Measurements from ENCODE around the gene GUSB. TPM values are rescaled to one million over a fixed set of nuclear protein-coding genes. Genes with fewer than 3 reads are reported as not detected.
"Not testable (repeated sequence)": the region's sequence is repeated elsewhere in the genome, so short reads cannot be mapped to it uniquely, and the experiment has no call there.

The GUSB gene
- total and polyA plus RNA-seq, 4 donors, result 45.2 to 94.7 (median 53.0) TPM

DNA sequence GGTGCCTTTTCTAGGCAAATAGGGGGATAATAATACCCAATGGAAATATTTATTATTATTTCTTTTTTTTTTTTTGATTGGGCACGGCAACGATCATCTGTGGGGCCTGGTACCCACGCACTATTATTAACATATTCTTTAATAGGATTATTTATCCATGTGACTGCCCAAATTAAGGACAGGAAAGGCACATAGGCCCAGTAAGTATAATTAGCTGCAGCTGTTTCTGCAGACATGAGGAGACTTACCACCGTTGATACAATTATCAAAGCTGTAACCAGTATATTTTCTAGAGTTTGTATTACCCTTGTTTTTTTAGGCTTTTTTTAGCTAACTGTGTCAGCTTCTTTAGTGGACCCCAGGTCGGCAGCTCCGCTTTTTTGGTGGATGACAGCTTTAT is 25.2 kb upstream of the GUSB start (continued):
- TF ChIP-seq, protein P1, sequence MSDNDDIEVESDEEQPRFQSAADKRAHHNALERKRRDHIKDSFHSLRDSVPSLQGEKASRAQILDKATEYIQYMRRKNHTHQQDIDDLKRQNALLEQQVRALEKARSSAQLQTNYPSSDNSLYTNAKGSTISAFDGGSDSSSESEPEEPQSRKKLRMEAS (IDR thresholded peaks at IDR 0.05), result no peak

DNA sequence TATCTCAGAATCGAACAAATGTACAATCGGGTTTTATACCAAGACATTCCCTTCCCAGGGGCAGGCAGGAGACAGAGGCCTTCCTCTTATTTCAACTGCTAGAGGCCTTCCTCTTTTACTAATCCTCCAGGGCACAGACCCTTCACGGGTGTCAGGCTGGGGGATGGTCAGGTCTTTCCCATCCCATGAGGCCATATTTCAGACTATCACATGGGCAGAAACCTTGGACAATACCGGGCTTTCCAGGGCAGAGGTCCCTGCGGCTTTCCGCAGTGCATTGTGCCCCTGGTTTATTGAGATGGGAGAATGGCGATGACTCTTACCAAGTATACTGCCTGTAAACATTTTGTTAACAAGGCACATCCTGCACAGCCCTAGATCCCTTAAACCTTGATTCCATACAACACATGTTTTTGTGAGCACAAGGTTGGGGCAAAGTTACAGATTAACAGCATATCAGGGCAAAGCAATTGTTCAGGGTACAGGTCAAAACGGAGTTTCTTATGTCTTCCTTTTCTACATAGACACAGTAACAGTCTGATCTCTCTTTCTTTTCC is 23.2 kb upstream of the GUSB start:
- not testable (repeated sequence) for H3K9me3 ChIP-seq (ENCODE audit: control insufficient read depth in 4 of 4, low read length in 3 of 4); DNase-seq (ENCODE audit: low spot score); H3K9ac ChIP-seq (ENCODE audit: low read depth in 1 of 2, low read length in 2 of 2); H3K27me3 ChIP-seq (ENCODE audit: control insufficient read depth in 4 of 4, insufficient read depth in 4 of 4, low read length in 3 of 4); H3K36me3 ChIP-seq (ENCODE audit: control insufficient read depth in 4 of 4, insufficient read depth in 3 of 4, low read depth in 1 of 4, low read length in 3 of 4); H3K4me3 ChIP-seq (ENCODE audit: low read depth in 1 of 3, low read length in 3 of 3); H3K27ac ChIP-seq (ENCODE audit: low read depth in 1 of 2, low read length in 2 of 2)
- TF ChIP-seq, protein P1 (IDR thresholded peaks at IDR 0.05), result peak; percentile 29
- TF ChIP-seq HNF4A (conservative IDR thresholded peaks at IDR 0.05) (peak; percentile 41 to 52), SP1 (IDR thresholded peaks at IDR 0.05) (peak; percentile 71)
- peaks cover 0 to 16% (median 8%) of the 10 kb centered on the region in 4 donors for H3K4me1 ChIP-seq (ENCODE audit: control insufficient read depth in 4 of 4, insufficient read depth in 4 of 4, low read length in 3 of 4)
- WGBS, result 63% methylated on average over 8 of the region's 8 CpGs

DNA sequence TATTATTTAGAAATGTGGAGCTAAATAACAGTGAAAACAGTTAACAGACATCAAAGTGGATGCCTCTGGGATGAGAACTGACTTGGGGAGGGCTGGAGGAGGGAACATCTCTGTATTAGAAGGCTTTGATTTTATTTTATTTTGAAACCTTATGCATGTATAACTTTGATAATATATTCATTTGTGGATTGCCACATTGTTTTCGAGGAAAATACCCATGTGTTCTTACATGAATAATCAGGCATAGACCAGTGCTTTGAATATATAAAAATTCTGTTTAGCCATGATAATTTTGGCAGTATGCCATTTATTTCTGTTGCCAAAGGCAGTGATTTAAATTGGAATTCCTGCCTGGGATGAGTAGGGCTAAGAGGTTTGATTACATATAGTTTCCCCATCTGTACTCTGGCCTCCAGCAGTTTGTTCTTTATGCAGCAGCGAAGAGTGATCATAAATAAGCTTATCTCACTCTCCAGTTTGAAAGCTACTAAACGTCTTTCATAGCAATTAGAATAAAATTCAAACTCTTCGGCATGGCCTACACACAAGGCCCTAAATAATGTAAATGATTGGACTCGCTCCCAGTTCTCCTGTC is 18.9 kb upstream of the GUSB start:
- H3K4me1 ChIP-seq (ENCODE audit: control insufficient read depth in 4 of 4, insufficient read depth in 4 of 4, low read length in 3 of 4), result peaks cover 0 to 11% (median 6%) of the 10 kb centered on the region in 4 donors
- H3K9me3 ChIP-seq (ENCODE audit: control insufficient read depth in 4 of 4, low read length in 3 of 4); H3K36me3 ChIP-seq (ENCODE audit: control insufficient read depth in 4 of 4, insufficient read depth in 3 of 4, low read depth in 1 of 4, low read length in 3 of 4); H3K4me3 ChIP-seq (ENCODE audit: low read depth in 1 of 3, low read length in 3 of 3); DNase-seq (ENCODE audit: low spot score); H3K9ac ChIP-seq (ENCODE audit: low read depth in 1 of 2, low read length in 2 of 2); H3K27me3 ChIP-seq (ENCODE audit: control insufficient read depth in 4 of 4, insufficient read depth in 4 of 4, low read length in 3 of 4); H3K27ac ChIP-seq (ENCODE audit: low read depth in 1 of 2, low read length in 2 of 2): not testable (repeated sequence)
- WGBS, result 85% methylated on average over 1 of the region's 5 CpGs

DNA sequence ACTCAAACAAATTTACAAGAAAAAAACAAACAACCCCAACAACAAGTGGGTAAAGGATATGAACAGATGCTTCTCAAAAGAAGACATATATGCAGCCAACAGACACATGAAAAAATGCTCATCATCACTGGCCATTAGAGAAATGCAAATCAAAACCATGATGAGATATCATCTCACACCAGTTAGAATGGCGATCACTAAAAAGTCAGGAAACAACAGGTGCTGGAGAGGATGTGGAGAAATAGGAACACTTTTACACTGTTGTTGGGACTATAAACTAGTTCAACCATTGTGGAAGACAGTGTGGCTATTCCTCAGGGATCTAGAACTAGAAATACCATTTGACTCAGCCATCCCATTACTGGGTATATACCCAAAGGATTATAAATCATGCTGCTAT is 13.0 kb upstream of the GUSB start:
- not testable (repeated sequence) for H3K27ac ChIP-seq (ENCODE audit: low read depth in 1 of 2, low read length in 2 of 2); H3K9ac ChIP-seq (ENCODE audit: low read depth in 1 of 2, low read length in 2 of 2); H3K4me3 ChIP-seq (ENCODE audit: low read depth in 1 of 3, low read length in 3 of 3); DNase-seq (ENCODE audit: low spot score); H3K4me1 ChIP-seq (ENCODE audit: control insufficient read depth in 4 of 4, insufficient read depth in 4 of 4, low read length in 3 of 4); H3K36me3 ChIP-seq (ENCODE audit: control insufficient read depth in 4 of 4, insufficient read depth in 3 of 4, low read depth in 1 of 4, low read length in 3 of 4); H3K9me3 ChIP-seq (ENCODE audit: control insufficient read depth in 4 of 4, low read length in 3 of 4); H3K27me3 ChIP-seq (ENCODE audit: control insufficient read depth in 4 of 4, insufficient read depth in 4 of 4, low read length in 3 of 4)
- 89% methylated on average over 1 of the region's 1 CpG for WGBS

DNA sequence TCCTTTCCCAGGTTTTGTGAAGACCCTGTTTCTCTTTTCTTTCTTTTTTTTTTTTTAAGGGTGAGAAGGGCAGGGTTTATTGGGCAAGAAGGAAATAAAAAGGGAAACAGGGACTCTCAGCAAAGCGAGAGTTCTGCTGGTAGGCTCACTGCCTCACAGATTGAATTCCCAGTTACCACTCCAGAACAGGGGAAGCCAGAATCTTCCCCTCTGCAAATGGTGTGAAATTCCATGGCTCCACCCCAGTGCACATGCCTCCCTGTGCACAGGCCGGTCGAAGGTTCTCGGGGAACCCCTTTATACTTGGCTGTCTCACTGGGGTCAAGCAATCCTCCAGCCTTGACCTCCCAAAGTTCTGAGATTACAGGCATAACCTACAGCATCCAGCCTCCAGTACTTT is 10.5 kb upstream of the GUSB start:
- H3K9ac ChIP-seq (ENCODE audit: low read depth in 1 of 2, low read length in 2 of 2), result no peak overlapping the region
- no peaks in the 10 kb centered on the region for H3K36me3 ChIP-seq (ENCODE audit: control insufficient read depth in 4 of 4, insufficient read depth in 3 of 4, low read depth in 1 of 4, low read length in 3 of 4)
- no peak overlapping the region for H3K4me3 ChIP-seq (ENCODE audit: low read depth in 1 of 3, low read length in 3 of 3)
- no peak for DNase-seq (ENCODE audit: low spot score)
- H3K4me1 ChIP-seq (ENCODE audit: control insufficient read depth in 4 of 4, insufficient read depth in 4 of 4, low read length in 3 of 4), result no peaks in the 10 kb centered on the region
- no peaks in the 10 kb centered on the region for H3K9me3 ChIP-seq (ENCODE audit: control insufficient read depth in 4 of 4, low read length in 3 of 4)
- no peak overlapping the region for H3K27ac ChIP-seq (ENCODE audit: low read depth in 1 of 2, low read length in 2 of 2)
- H3K27me3 ChIP-seq (ENCODE audit: control insufficient read depth in 4 of 4, insufficient read depth in 4 of 4, low read length in 3 of 4), result no peaks in the 10 kb centered on the region
- WGBS, result 95% methylated on average over 4 of the region's 4 CpGs
- TF ChIP-seq, protein P2, sequence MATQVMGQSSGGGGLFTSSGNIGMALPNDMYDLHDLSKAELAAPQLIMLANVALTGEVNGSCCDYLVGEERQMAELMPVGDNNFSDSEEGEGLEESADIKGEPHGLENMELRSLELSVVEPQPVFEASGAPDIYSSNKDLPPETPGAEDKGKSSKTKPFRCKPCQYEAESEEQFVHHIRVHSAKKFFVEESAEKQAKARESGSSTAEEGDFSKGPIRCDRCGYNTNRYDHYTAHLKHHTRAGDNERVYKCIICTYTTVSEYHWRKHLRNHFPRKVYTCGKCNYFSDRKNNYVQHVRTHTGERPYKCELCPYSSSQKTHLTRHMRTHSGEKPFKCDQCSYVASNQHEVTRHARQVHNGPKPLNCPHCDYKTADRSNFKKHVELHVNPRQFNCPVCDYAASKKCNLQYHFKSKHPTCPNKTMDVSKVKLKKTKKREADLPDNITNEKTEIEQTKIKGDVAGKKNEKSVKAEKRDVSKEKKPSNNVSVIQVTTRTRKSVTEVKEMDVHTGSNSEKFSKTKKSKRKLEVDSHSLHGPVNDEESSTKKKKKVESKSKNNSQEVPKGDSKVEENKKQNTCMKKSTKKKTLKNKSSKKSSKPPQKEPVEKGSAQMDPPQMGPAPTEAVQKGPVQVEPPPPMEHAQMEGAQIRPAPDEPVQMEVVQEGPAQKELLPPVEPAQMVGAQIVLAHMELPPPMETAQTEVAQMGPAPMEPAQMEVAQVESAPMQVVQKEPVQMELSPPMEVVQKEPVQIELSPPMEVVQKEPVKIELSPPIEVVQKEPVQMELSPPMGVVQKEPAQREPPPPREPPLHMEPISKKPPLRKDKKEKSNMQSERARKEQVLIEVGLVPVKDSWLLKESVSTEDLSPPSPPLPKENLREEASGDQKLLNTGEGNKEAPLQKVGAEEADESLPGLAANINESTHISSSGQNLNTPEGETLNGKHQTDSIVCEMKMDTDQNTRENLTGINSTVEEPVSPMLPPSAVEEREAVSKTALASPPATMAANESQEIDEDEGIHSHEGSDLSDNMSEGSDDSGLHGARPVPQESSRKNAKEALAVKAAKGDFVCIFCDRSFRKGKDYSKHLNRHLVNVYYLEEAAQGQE (IDR thresholded peaks at IDR 0.05), result no peak
- TF ChIP-seq, protein P3, sequence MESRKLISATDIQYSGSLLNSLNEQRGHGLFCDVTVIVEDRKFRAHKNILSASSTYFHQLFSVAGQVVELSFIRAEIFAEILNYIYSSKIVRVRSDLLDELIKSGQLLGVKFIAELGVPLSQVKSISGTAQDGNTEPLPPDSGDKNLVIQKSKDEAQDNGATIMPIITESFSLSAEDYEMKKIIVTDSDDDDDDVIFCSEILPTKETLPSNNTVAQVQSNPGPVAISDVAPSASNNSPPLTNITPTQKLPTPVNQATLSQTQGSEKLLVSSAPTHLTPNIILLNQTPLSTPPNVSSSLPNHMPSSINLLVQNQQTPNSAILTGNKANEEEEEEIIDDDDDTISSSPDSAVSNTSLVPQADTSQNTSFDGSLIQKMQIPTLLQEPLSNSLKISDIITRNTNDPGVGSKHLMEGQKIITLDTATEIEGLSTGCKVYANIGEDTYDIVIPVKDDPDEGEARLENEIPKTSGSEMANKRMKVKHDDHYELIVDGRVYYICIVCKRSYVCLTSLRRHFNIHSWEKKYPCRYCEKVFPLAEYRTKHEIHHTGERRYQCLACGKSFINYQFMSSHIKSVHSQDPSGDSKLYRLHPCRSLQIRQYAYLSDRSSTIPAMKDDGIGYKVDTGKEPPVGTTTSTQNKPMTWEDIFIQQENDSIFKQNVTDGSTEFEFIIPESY (IDR thresholded peaks at IDR 0.05), result no peak
- TF ChIP-seq RXRA (IDR thresholded peaks at IDR 0.05) (no peak), NR2F2 (IDR thresholded peaks at IDR 0.05) (no peak), RAD21 (IDR thresholded peaks at IDR 0.05) (no peak), EGR1 (IDR thresholded peaks at IDR 0.05; ENCODE audit: low read depth in 2 of 2) (no peak), HNF4G (IDR thresholded peaks at IDR 0.05) (no peak), HNF4A (conservative IDR thresholded peaks at IDR 0.05) (no peak), FOXA1 (IDR thresholded peaks at IDR 0.05) (no peak), SP1 (IDR thresholded peaks at IDR 0.05) (no peak), GABPA (IDR thresholded peaks at IDR 0.05 in 1 of 2, conservative IDR thresholded peaks at IDR 0.05 in 1 of 2) (no peak), FOXA2 (IDR thresholded peaks at IDR 0.05) (no peak)
- TF ChIP-seq, protein P4, sequence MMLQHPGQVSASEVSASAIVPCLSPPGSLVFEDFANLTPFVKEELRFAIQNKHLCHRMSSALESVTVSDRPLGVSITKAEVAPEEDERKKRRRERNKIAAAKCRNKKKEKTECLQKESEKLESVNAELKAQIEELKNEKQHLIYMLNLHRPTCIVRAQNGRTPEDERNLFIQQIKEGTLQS (IDR thresholded peaks at IDR 0.05), result no peak
- TF ChIP-seq, protein P1 (IDR thresholded peaks at IDR 0.05), result no peak

All from liver (tissue), 9 donors.